NCI-H128 (cell line): ENCODE data around the gene METRNL.

ENCODE experiments used
- DNase-seq: peaks from one replicate; lab custom pipeline; 2025; ENCODE audit not compliant: unreplicated experiment; lab: John Stamatoyannopoulos, UW

Gene METRNL

GRCh38 chr17:83103943-83104311, 24.5 kb downstream of the METRNL start:
- DNase-seq = no peak

GRCh38 chr17:83104577-83105505, 25.4 kb downstream of the METRNL start:
- DNase-seq = no peak

GRCh38 chr17:83105512-83105911, 26.1 kb downstream of the METRNL start:
- DNase-seq = no peak

- DNase-seq = no peak
Observed at GRCh38 chr17:83106056-83106588, 26.7 kb downstream of the METRNL start.

GRCh38 chr17:83106913-83107655, 27.7 kb downstream of the METRNL start:
- no peak for DNase-seq

- DNase-seq = no peak
Observed at GRCh38 chr17:83107656-83108048, 28.2 kb downstream of the METRNL start.

- no peak for DNase-seq
Observed at GRCh38 chr17:83108709-83109108, 29.3 kb downstream of the METRNL start.

- no peak for DNase-seq
Observed at GRCh38 chr17:83109386-83109785, 30.0 kb downstream of the METRNL start.

- DNase-seq = no peak
Observed at GRCh38 chr17:83109793-83110645, 30.6 kb downstream of the METRNL start.

GRCh38 chr17:83110735-83111134, 31.3 kb downstream of the METRNL start:
- no peak for DNase-seq

GRCh38 chr17:83111516-83112282, 32.3 kb downstream of the METRNL start:
- DNase-seq = no peak

GRCh38 chr17:83113381-83113780, 34.0 kb downstream of the METRNL start:
- no peak for DNase-seq

- DNase-seq = no peak
Observed at GRCh38 chr17:83113792-83114191, 34.4 kb downstream of the METRNL start.

GRCh38 chr17:83114706-83115105, 35.3 kb downstream of the METRNL start:
- no peak for DNase-seq

GRCh38 chr17:83115202-83115651, 35.8 kb downstream of the METRNL start:
- DNase-seq = no peak

GRCh38 chr17:83115832-83116231, 36.4 kb downstream of the METRNL start:
- DNase-seq = no peak

- no peak for DNase-seq
Observed at GRCh38 chr17:83116311-83116771, 36.9 kb downstream of the METRNL start.

GRCh38 chr17:83116783-83117555, 37.6 kb downstream of the METRNL start:
- DNase-seq = no peak

GRCh38 chr17:83117583-83117982, 38.2 kb downstream of the METRNL start:
- no peak for DNase-seq
